ENCODE results near the gene LRFN2.

The LRFN2 gene

GRCh38 chr6:40587240-40588069 lies at the start of gene LRFN2:
Gene LRFN2, minus strand, starts transcription at chr6:40587364.
- peak; percentile 86 for DNase-seq (ENCODE audit: low read depth, low spot score)

GRCh38 chr6:40634429-40634828 lies 47.3 kb upstream of the LRFN2 start:
- no peak for DNase-seq (ENCODE audit: low read depth, low spot score)

- DNase-seq (ENCODE audit: low read depth, low spot score) = no peak
These were observed 44.6 kb upstream of the LRFN2 start for GRCh38 chr6:40631744-40632143.

- DNase-seq (ENCODE audit: low read depth, low spot score) = no peak
These were observed 43.3 kb upstream of the LRFN2 start for GRCh38 chr6:40630488-40630887.

GRCh38 chr6:40630051-40630450 lies 42.9 kb upstream of the LRFN2 start:
- DNase-seq (ENCODE audit: low read depth, low spot score) = peak; percentile 15

- no peak for DNase-seq (ENCODE audit: low read depth, low spot score)
These were observed 42.3 kb upstream of the LRFN2 start for GRCh38 chr6:40629463-40629862.

GRCh38 chr6:40627316-40627715 lies 40.2 kb upstream of the LRFN2 start:
- DNase-seq (ENCODE audit: low read depth, low spot score) = peak; percentile 61

- no peak for DNase-seq (ENCODE audit: low read depth, low spot score)
These were observed 39.7 kb upstream of the LRFN2 start for GRCh38 chr6:40626886-40627285.

GRCh38 chr6:40623932-40624331 lies 36.8 kb upstream of the LRFN2 start:
- no peak for DNase-seq (ENCODE audit: low read depth, low spot score)

GRCh38 chr6:40623178-40623577 lies 36.0 kb upstream of the LRFN2 start:
- DNase-seq (ENCODE audit: low read depth, low spot score) = no peak

- no peak for DNase-seq (ENCODE audit: low read depth, low spot score)
These were observed 33.5 kb upstream of the LRFN2 start for GRCh38 chr6:40620574-40621240.

- no peak for DNase-seq (ENCODE audit: low read depth, low spot score)
These were observed 27.5 kb upstream of the LRFN2 start for GRCh38 chr6:40614671-40615070.

- no peak for DNase-seq (ENCODE audit: low read depth, low spot score)
These were observed 24.7 kb upstream of the LRFN2 start for GRCh38 chr6:40611912-40612311.

GRCh38 chr6:40611434-40611833 lies 24.3 kb upstream of the LRFN2 start:
- DNase-seq (ENCODE audit: low read depth, low spot score) = no peak

- peak; percentile 4 for DNase-seq (ENCODE audit: low read depth, low spot score)
These were observed 23.1 kb upstream of the LRFN2 start for GRCh38 chr6:40610229-40610628.

- DNase-seq (ENCODE audit: low read depth, low spot score) = no peak
These were observed 19.8 kb upstream of the LRFN2 start for GRCh38 chr6:40606981-40607380.

- DNase-seq (ENCODE audit: low read depth, low spot score) = no peak
These were observed 19.4 kb upstream of the LRFN2 start for GRCh38 chr6:40606526-40606925.

- no peak for DNase-seq (ENCODE audit: low read depth, low spot score)
These were observed 16.9 kb upstream of the LRFN2 start for GRCh38 chr6:40604082-40604481.

- peak; percentile 61 for DNase-seq (ENCODE audit: low read depth, low spot score)
These were observed 12.4 kb upstream of the LRFN2 start for GRCh38 chr6:40599555-40599954.

GRCh38 chr6:40598516-40598915 lies 11.4 kb upstream of the LRFN2 start:
- no peak for DNase-seq (ENCODE audit: low read depth, low spot score)

- DNase-seq (ENCODE audit: low read depth, low spot score) = no peak
These were observed 10.1 kb upstream of the LRFN2 start for GRCh38 chr6:40597301-40597700.

GRCh38 chr6:40588480-40588879 lies 1.3 kb upstream of the LRFN2 start:
- DNase-seq (ENCODE audit: low read depth, low spot score) = no peak

- DNase-seq (ENCODE audit: low read depth, low spot score) = no peak
These were observed 863 bp upstream of the LRFN2 start for GRCh38 chr6:40588070-40588384.
